MCF 10A (cell line): ENCODE data around the gene ZNF385A. TPM values are rescaled to one million over a fixed set of nuclear protein-coding genes. Genes with fewer than 3 reads are reported as not detected.
A peak's percentile ranks its signal among the peaks of the same experiment; 100 is the strongest.

ENCODE experiments used
- BruUV-seq: library from RNA; stranded (reverse); fragments of 400-500 nt; replicated peaks from 2 replicates; lab custom pipeline; 2021; lab: Mats Ljungman, UMichigan
- CTCF ChIA-PET: fragments of 300-600 bp; sonication (Branson Sonifier 250); formaldehyde crosslinking; extraction: SDS; loops from one replicate; lab custom pipeline; 2021; ENCODE audit warnings: antibody characterized with exemption, inconsistent platforms; lab: Yijun Ruan, JAX
- POLR2A ChIA-PET: fragments of 300-600, 350-650 bp; sonication (Branson Sonifier 250); formaldehyde crosslinking; extraction: SDS; loops from one replicate; lab custom pipeline; 2020; ENCODE audit warnings: antibody characterized with exemption, inconsistent platforms; lab: Yijun Ruan, JAX
- DNase-seq: peaks from one replicate; pipeline ENCODE4 v3.0.0-alpha.2; 2018; ENCODE audit not compliant: unreplicated experiment
- H3K27ac Mint-ChIP-seq: one replicate; pipeline ENCODE4 v1.8.0; 2022; ENCODE audit warnings: mild to moderate bottlenecking, low read depth, mixed read lengths; ENCODE audit not compliant: unreplicated experiment
- H3K27me3 Mint-ChIP-seq: one replicate; pipeline ENCODE4 v1.8.0; 2022; ENCODE audit warnings: mixed read lengths; ENCODE audit not compliant: insufficient read depth, unreplicated experiment
- H3K36me3 Mint-ChIP-seq: one replicate; pipeline ENCODE4 v1.8.0; 2022; ENCODE audit warnings: mild to moderate bottlenecking, moderate library complexity, mixed read lengths; ENCODE audit not compliant: insufficient read depth, unreplicated experiment
- H3K4me1 Mint-ChIP-seq: one replicate; pipeline ENCODE4 v1.8.0; 2022; ENCODE audit warnings: mixed read lengths; ENCODE audit not compliant: insufficient read depth, unreplicated experiment
- H3K4me3 Mint-ChIP-seq: one replicate; pipeline ENCODE4 v1.8.0; 2022; ENCODE audit warnings: mild to moderate bottlenecking, moderate library complexity, mixed read lengths; ENCODE audit not compliant: unreplicated experiment
- H3K9me3 Mint-ChIP-seq: one replicate; pipeline ENCODE4 v1.8.0; 2022; ENCODE audit warnings: mixed read lengths; ENCODE audit not compliant: unreplicated experiment
- intact Hi-C: fragments of 100-400 bp; cut with micrococcal nuclease; formaldehyde crosslinking; loops from 2 replicates; pipeline ENCODE4 v1.14.1; 2022
- total RNA-seq: library from RNA; stranded (reverse); gene quantifications from 2 replicates; pipeline ENCODE4 v1.2.3, GENCODE V29; 2022
- TF ChIP-seq, protein P1 (sequence below): fragments of 200-600 bp; IDR thresholded peaks from one replicate; pipeline ENCODE4 v1.8.0; 2022; ENCODE audit warnings: antibody characterized with exemption, mild to moderate bottlenecking; ENCODE audit not compliant: unreplicated experiment

The ZNF385A gene
- total RNA-seq, 1 experiment from 2014 or later: 8.3 TPM

DNA sequence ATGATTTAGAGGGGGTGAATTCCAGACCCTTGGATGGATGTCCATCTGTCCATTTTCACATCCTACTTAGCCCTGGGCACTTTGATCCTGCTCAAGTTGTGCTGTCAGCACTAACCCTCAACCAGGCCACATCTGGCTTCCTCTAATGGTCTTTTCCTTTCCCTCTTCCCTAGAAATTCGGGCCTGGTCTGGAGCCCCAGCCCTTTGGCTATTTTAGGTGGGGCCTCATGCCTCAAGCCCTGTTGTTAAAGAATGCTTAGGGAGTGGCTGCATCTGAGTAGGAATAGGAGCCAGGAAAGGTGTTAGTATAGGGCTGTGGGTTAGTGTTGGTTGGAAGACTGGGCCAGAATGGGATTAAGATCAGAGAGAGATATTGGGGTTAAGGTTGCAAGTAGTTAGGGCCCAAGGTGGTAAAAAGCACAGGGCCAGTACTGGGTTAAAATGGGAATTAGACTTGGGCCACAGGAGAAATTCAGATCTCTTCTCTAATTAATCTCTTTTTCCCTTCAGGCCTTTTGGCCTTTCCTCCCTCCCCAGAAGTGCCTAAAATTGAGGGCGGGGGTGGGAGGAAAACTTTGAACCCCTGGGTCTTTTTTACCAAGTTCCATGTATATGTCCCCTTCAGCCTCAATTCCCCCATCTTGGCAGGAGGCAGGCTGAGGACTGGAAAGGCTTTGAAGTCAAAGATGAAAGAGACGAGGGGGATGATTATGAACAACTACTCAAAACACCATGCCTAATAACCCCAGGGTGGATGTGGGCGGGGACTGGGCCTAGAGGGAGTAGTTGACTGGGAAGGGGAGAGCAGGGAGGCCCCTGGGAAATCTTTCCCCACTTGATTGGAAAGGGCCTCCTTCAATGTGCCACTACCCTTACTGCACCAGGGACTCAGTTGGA lies 4.0 kb upstream of the ZNF385A start:
- Mint-ChIP-seq H3K4me3 (no peak overlapping the region), H3K27me3 (no peaks in the 10 kb centered on the region), H3K36me3 (no peaks in the 10 kb centered on the region), H3K4me1 (peaks cover 32% of the 10 kb centered on the region), H3K9me3 (no peaks in the 10 kb centered on the region), H3K27ac (peak overlapping the region; percentile 83)
- no TSS peak for BruUV-seq
- ChIA-PET CTCF (interaction anchor here (0.6 to 3.0 kb wide), 9 partner anchors 7 to 104 kb away, joined by 3 to 28 read pairs (median 9); no protein-coding TSS in a partner anchor), POLR2A (interaction anchor here (0.6 to 1.6 kb wide), 5 partner anchors 9 to 108 kb away, joined by 3 to 5 read pairs (median 3); partner anchors contain the start of genes CBX5 and HNRNPA1)
- TF ChIP-seq, protein P1, sequence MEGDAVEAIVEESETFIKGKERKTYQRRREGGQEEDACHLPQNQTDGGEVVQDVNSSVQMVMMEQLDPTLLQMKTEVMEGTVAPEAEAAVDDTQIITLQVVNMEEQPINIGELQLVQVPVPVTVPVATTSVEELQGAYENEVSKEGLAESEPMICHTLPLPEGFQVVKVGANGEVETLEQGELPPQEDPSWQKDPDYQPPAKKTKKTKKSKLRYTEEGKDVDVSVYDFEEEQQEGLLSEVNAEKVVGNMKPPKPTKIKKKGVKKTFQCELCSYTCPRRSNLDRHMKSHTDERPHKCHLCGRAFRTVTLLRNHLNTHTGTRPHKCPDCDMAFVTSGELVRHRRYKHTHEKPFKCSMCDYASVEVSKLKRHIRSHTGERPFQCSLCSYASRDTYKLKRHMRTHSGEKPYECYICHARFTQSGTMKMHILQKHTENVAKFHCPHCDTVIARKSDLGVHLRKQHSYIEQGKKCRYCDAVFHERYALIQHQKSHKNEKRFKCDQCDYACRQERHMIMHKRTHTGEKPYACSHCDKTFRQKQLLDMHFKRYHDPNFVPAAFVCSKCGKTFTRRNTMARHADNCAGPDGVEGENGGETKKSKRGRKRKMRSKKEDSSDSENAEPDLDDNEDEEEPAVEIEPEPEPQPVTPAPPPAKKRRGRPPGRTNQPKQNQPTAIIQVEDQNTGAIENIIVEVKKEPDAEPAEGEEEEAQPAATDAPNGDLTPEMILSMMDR: no peak
- intact Hi-C loops: no loop called here
- DNase-seq: no peak

DNA sequence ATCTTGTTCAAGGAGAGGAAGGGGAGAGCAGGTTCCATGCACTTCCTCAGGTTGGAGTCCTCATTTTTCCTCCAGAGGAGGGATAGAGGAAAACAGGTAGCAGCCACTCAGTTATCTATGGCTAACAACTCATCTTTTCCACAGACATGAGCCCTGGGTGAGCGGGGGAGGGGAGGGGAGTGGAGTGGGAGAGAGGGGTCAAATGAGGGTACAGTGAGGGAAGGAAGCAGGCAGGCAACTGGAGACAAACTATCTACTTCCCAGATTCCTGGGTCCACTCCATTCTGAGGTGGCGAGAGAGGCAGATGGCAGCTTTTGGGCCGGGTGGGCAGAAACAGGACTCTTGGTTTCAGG lies 2.6 kb upstream of the ZNF385A start:
- Mint-ChIP-seq H3K4me3 (no peak overlapping the region), H3K27ac (no peak overlapping the region), H3K36me3 (no peaks in the 10 kb centered on the region), H3K27me3 (no peaks in the 10 kb centered on the region), H3K4me1 (peaks cover 31% of the 10 kb centered on the region), H3K9me3 (no peaks in the 10 kb centered on the region)
- TF ChIP-seq, protein P1: no peak
- intact Hi-C loops: no loop called here
- no TSS peak for BruUV-seq
- no peak for DNase-seq
- ChIA-PET CTCF (interaction anchor here (0.6 to 3.0 kb wide), 6 partner anchors 8 to 167 kb away, joined by 3 to 28 read pairs (median 10); no protein-coding TSS in a partner anchor), POLR2A (interaction anchor here (1.6 kb wide), 1 partner anchor 53 kb away, joined by 4 read pairs; no protein-coding TSS in a partner anchor)

DNA sequence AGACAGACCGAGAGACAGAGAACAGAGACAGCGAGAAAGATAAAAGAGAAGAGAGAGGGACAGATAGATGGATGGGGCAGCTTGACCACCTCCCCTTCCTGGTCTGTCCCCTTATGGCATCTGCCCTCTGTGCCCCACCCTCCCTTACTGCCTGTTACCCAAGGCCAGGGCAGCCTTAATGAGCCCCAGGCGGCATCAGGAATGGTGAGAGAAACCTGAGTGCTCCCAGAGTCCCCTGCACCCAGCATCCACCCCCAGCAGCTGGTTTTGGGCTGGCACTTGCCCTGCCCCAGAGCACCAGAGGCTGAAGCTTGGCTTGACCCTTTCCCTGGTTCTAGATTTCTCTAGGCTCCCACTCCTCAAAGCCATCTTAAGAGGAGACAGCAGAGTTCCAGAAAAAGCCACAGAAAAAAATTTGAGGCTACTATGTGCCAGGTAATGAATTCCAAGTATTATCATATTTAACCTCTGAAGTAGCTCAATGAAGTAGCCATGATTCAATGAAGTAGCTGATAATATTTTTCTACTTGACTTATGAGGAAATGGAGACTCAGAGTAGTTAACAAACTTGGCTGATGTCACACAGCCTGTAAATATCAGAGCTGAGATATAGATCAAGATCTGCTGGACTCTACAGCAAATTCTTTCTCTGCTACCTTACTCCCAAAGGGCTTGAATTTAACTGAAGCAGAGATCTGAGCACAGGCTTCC lies 2.0 kb upstream of the ZNF385A start:
- Mint-ChIP-seq H3K27ac (no peak overlapping the region), H3K4me3 (no peak overlapping the region), H3K27me3 (no peaks in the 10 kb centered on the region), H3K9me3 (no peaks in the 10 kb centered on the region), H3K36me3 (no peaks in the 10 kb centered on the region), H3K4me1 (peaks cover 35% of the 10 kb centered on the region)
- no peak for DNase-seq
- POLR2A ChIA-PET: interaction anchor here (0.6 to 1.6 kb wide), 2 partner anchors 54 to 355 kb away, joined by 3 to 4 read pairs; no protein-coding TSS in a partner anchor
- CTCF ChIA-PET: interaction anchor here (0.6 to 3.0 kb wide), 9 partner anchors 7 to 1331 kb away, joined by 3 to 28 read pairs (median 4); no protein-coding TSS in a partner anchor
- TF ChIP-seq, protein P1: no peak
- intact Hi-C loops: no loop called here
- BruUV-seq: no TSS peak
